ENCODE measurements around the gene MLYCD. TPM values are rescaled to one million over a fixed set of nuclear protein-coding genes. Genes with fewer than 3 reads are reported as not detected.

MLYCD gene
- total RNA-seq, 4 donors from 2014 or later, result 2.7 to 8.6 (median 2.9) TPM

- H3K4me3 ChIP-seq, result no peak overlapping the region
- H3K27me3 ChIP-seq, result no peaks in the 10 kb centered on the region
- 78 to 79% methylated on average over 9 of the region's 12 CpGs for WGBS, 2 donors
- H3K9me3 ChIP-seq, result no peaks in the 10 kb centered on the region
- intact Hi-C loops (cut with DNase I), result no loop called here
- DNase-seq, result no peak
- H3K36me3 ChIP-seq, result peaks cover 21 to 70% (median 23%) of the 10 kb centered on the region in 3 donors
- TF ChIP-seq CTCF (IDR thresholded peaks at IDR 0.05), result no peak
- no peak for TF ChIP-seq POLR2A (IDR thresholded peaks at IDR 0.05)
- H3K27ac ChIP-seq, result no peak overlapping the region
- peaks cover 1 to 23% (median 11%) of the 10 kb centered on the region in 3 donors for H3K4me1 ChIP-seq
Observed at GRCh38 chr16:83959656-83960434, 60.9 kb downstream of the MLYCD start.

- peaks cover 23 to 78% (median 29%) of the 10 kb centered on the region in 3 donors for H3K36me3 ChIP-seq
- peaks cover 0 to 15% (median 2%) of the 10 kb centered on the region in 3 donors for H3K4me1 ChIP-seq
- no peak overlapping the region for H3K4me3 ChIP-seq
- H3K9me3 ChIP-seq, result no peaks in the 10 kb centered on the region
- DNase-seq, result no peak
- WGBS, 2 donors, result 91 to 92% methylated on average over 10 to 16 of the region's 29 CpGs
- H3K27me3 ChIP-seq, result no peaks in the 10 kb centered on the region
- no peak overlapping the region for H3K27ac ChIP-seq
- TF ChIP-seq POLR2A (IDR thresholded peaks at IDR 0.05), result no peak
- TF ChIP-seq CTCF (IDR thresholded peaks at IDR 0.05), result no peak
- intact Hi-C loops (cut with DNase I), result no loop called here
Observed at GRCh38 chr16:83960521-83961249, 61.8 kb downstream of the MLYCD start.

GRCh38 chr16:83961591-83961990 lies 62.7 kb downstream of the MLYCD start:
- Histone ChIP-seq H3K4me3 (no peak overlapping the region), H3K4me1 (peaks cover 0 to 6% (median 0%) of the 10 kb centered on the region in 3 donors), H3K36me3 (peaks cover 23 to 87% (median 31%) of the 10 kb centered on the region in 3 donors), H3K27ac (no peak overlapping the region), H3K27me3 (no peaks in the 10 kb centered on the region), H3K9me3 (no peaks in the 10 kb centered on the region)
- 70 to 83% methylated on average over 2 to 5 of the region's 5 CpGs for WGBS, 2 donors
- no peak for DNase-seq
- TF ChIP-seq CTCF (IDR thresholded peaks at IDR 0.05) (no peak), POLR2A (IDR thresholded peaks at IDR 0.05) (no peak)
- intact Hi-C loops (cut with DNase I), result no loop called here

GRCh38 chr16:83963277-83964119 lies 64.6 kb downstream of the MLYCD start:
- intact Hi-C loops (cut with DNase I), result no loop called here
- Histone ChIP-seq H3K4me1 (peaks cover 0 to 6% (median 0%) of the 10 kb centered on the region in 3 donors), H3K27me3 (peaks cover 0 to 9% (median 0%) of the 10 kb centered on the region in 4 donors), H3K4me3 (no peak overlapping the region), H3K9me3 (no peaks in the 10 kb centered on the region), H3K27ac (no peak overlapping the region), H3K36me3 (peaks cover 18 to 81% (median 25%) of the 10 kb centered on the region in 3 donors)
- no peak for DNase-seq
- TF ChIP-seq CTCF (IDR thresholded peaks at IDR 0.05) (no peak), POLR2A (IDR thresholded peaks at IDR 0.05) (no peak)
- 80 to 86% methylated on average over 22 of the region's 22 CpGs for WGBS, 2 donors
